GM12878 (cell line): Measurements from ENCODE around the gene ANLN.

ENCODE experiments used
- BRCA1 ChIP-seq: IDR thresholded peaks from 2 replicates; pipeline ENCODE4 v1.6.1; 2011; ENCODE audit warnings: low read depth, low read length, improper control_type of control experiment
- CTCF ChIP-seq, 3 experiments: IDR thresholded peaks in 2 of 3; conservative IDR thresholded peaks in 1 of 3; 2 replicates each; pipeline ENCODE4 v1.5.1; 2011; ENCODE audit warnings: low read depth in 3 of 3, low read length in 3 of 3, mild to moderate bottlenecking in 3 of 3, control low read depth in 2 of 3, moderate library complexity in 2 of 3, inconsistent platforms in 1 of 3, mixed read lengths in 1 of 3; ENCODE audit not compliant: control insufficient read depth in 2 of 3, insufficient read depth in 1 of 3; ENCODE audit errors: extremely low read depth in 1 of 3
- EZH2 ChIP-seq: IDR thresholded peaks from 2 replicates; pipeline ENCODE4 v1.6.1; 2012; ENCODE audit warnings: low read depth, mild to moderate bottlenecking, control low read depth, inconsistent platforms, low read length, borderline replicate concordance; ENCODE audit not compliant: control insufficient read depth
- IKZF2 ChIP-seq, 2 experiments: fragments of 450-650 bp; IDR thresholded peaks; 2 replicates each; pipeline ENCODE4 v1.6.1; 2017; ENCODE audit warnings: mild to moderate bottlenecking in 2 of 2, moderate library complexity in 2 of 2
- MXI1 ChIP-seq: fragments of 150-350 bp; IDR thresholded peaks from 2 replicates; pipeline ENCODE4 v1.6.1; 2011; ENCODE audit warnings: low read depth, mild to moderate bottlenecking, inconsistent platforms, low read length, improper control_type of control experiment
- POLR2A ChIP-seq: IDR thresholded peaks from 2 replicates; pipeline ENCODE4 v1.6.1; 2011; ENCODE audit warnings: low read depth, mild to moderate bottlenecking, low read length
- PRDM15 ChIP-seq: fragments of 450-650 bp; formaldehyde crosslinking; IDR thresholded peaks from 2 replicates; pipeline ENCODE4 v1.4.0; 2020; ENCODE audit warnings: mild to moderate bottlenecking, moderate library complexity

GRCh38 chr7:36455646-36456045 is 66.0 kb downstream of the ANLN start:
- no peak for TF ChIP-seq IKZF2 (IDR thresholded peaks at IDR 0.05)
- TF ChIP-seq POLR2A: no peak
- TF ChIP-seq BRCA1: no peak
- no peak for TF ChIP-seq EZH2
- no peak for TF ChIP-seq CTCF (IDR thresholded peaks at IDR 0.05 in 2 of 3, conservative IDR thresholded peaks at IDR 0.05 in 1 of 3; ENCODE audit: control insufficient read depth in 2 of 3, extremely low read depth in 1 of 3, insufficient read depth in 1 of 3, low read depth in 3 of 3, low read length in 3 of 3)
- TF ChIP-seq MXI1: no peak
- TF ChIP-seq PRDM15 (CRISPR knock-in tag): no peak
